Measurements from ENCODE around the gene TRIM73. TPM values are rescaled to one million over a fixed set of nuclear protein-coding genes. Genes with fewer than 3 reads are reported as not detected.
A peak's percentile ranks its signal among the peaks of the same experiment; 100 is the strongest.
"Not testable (repeated sequence)": the region's sequence is repeated elsewhere in the genome, so short reads cannot be mapped to it uniquely, and the experiment has no call there.

Gene TRIM73
- total RNA-seq: 8.7 TPM

GRCh38 chr7:75395329-75395728 is at the start of gene TRIM73:
TRIM73 (plus strand) TSS chr7:75395629; CDS start chr7:75398934, 3,305 bp downstream.
- intact Hi-C loops (cut with DNase I); ATAC-seq; DNase-seq (ENCODE audit: low spot score): not testable (repeated sequence)

GRCh38 chr7:75358671-75359541 is 36.5 kb upstream of the TRIM73 start:
- intact Hi-C loops (cut with DNase I); DNase-seq (ENCODE audit: low spot score): not testable (repeated sequence)
- ATAC-seq: peak; percentile 96

GRCh38 chr7:75359542-75359848 is 35.9 kb upstream of the TRIM73 start:
- peak; percentile 90 for ATAC-seq
- intact Hi-C loops (cut with DNase I): not testable (repeated sequence)

GRCh38 chr7:75364079-75364478 is 31.4 kb upstream of the TRIM73 start:
- intact Hi-C loops (cut with DNase I); ATAC-seq; DNase-seq (ENCODE audit: low spot score): not testable (repeated sequence)

More at GRCh38 chr7:75359542-75359848, 35.9 kb upstream of the TRIM73 start:
- DNase-seq (ENCODE audit: low spot score): not testable (repeated sequence)

- DNase-seq (ENCODE audit: low spot score); ATAC-seq; intact Hi-C loops (cut with DNase I): not testable (repeated sequence)
Observed at GRCh38 chr7:75366643-75367042, 28.8 kb upstream of the TRIM73 start.

GRCh38 chr7:75367313-75367712 is 28.1 kb upstream of the TRIM73 start:
- ATAC-seq: peak; percentile 50
- intact Hi-C loops (cut with DNase I); DNase-seq (ENCODE audit: low spot score): not testable (repeated sequence)

- intact Hi-C loops (cut with DNase I); DNase-seq (ENCODE audit: low spot score): not testable (repeated sequence)
- peak; percentile 37 for ATAC-seq
Observed at GRCh38 chr7:75374144-75374518, 21.3 kb upstream of the TRIM73 start.

GRCh38 chr7:75374519-75375317 is 20.7 kb upstream of the TRIM73 start:
- DNase-seq (ENCODE audit: low spot score); intact Hi-C loops (cut with DNase I): not testable (repeated sequence)
- peak; percentile 93 for ATAC-seq

GRCh38 chr7:75393194-75393593 is 2.2 kb upstream of the TRIM73 start:
- DNase-seq (ENCODE audit: low spot score); intact Hi-C loops (cut with DNase I): not testable (repeated sequence)
- ATAC-seq: peak; percentile 5

GRCh38 chr7:75397865-75398264 is 2.4 kb downstream of the TRIM73 start:
- intact Hi-C loops (cut with DNase I); ATAC-seq; DNase-seq (ENCODE audit: low spot score): not testable (repeated sequence)

- intact Hi-C loops (cut with DNase I); DNase-seq (ENCODE audit: low spot score): not testable (repeated sequence)
- peak; percentile 48 for ATAC-seq
Observed at GRCh38 chr7:75398771-75399700, 3.6 kb downstream of the TRIM73 start.

GRCh38 chr7:75400575-75400974 is 5.1 kb downstream of the TRIM73 start:
- intact Hi-C loops (cut with DNase I); ATAC-seq; DNase-seq (ENCODE audit: low spot score): not testable (repeated sequence)

GRCh38 chr7:75403455-75404443 is 8.3 kb downstream of the TRIM73 start:
- intact Hi-C loops (cut with DNase I); ATAC-seq: not testable (repeated sequence)

GRCh38 chr7:75404663-75405062 is 9.2 kb downstream of the TRIM73 start:
- intact Hi-C loops (cut with DNase I); DNase-seq (ENCODE audit: low spot score): not testable (repeated sequence)
- peak; percentile 10 for ATAC-seq

More at GRCh38 chr7:75403455-75404443, 8.3 kb downstream of the TRIM73 start:
- DNase-seq (ENCODE audit: low spot score): not testable (repeated sequence)

- DNase-seq (ENCODE audit: low spot score); intact Hi-C loops (cut with DNase I): not testable (repeated sequence)
- peak; percentile 98 for ATAC-seq
Observed at GRCh38 chr7:75409880-75410822, 14.7 kb downstream of the TRIM73 start.

- ATAC-seq; intact Hi-C loops (cut with DNase I); DNase-seq (ENCODE audit: low spot score): not testable (repeated sequence)
Observed at GRCh38 chr7:75410823-75411173, 15.4 kb downstream of the TRIM73 start.
